HepG2 (cell line): ENCODE data around the gene NEDD8. TPM values are rescaled to one million over a fixed set of nuclear protein-coding genes. Genes with fewer than 3 reads are reported as not detected.

Experiments used
- ARHGAP35 ChIP-seq: sonication (generic); formaldehyde crosslinking; IDR thresholded peaks from 2 replicates; pipeline ENCODE4 v1.9.0; 2022; ENCODE audit warnings: mild to moderate bottlenecking, inconsistent platforms, moderate library complexity, missing genetic modification reagents, borderline replicate concordance
- HDAC1 ChIP-seq: sonication (generic); formaldehyde crosslinking; IDR thresholded peaks from 2 replicates; pipeline ENCODE4 v1.5.1; 2020; ENCODE audit warnings: mild to moderate bottlenecking, missing genetic modification reagents
- NAIF1 ChIP-seq: sonication (generic); formaldehyde crosslinking; IDR thresholded peaks from 2 replicates; pipeline ENCODE4 v1.5.0; 2020; ENCODE audit warnings: mild to moderate bottlenecking, missing genetic modification reagents, borderline replicate concordance
- SETDB1 ChIP-seq: sonication (generic); formaldehyde crosslinking; IDR thresholded peaks from 2 replicates; pipeline ENCODE4 v1.5.1; 2020; ENCODE audit warnings: missing genetic modification reagents, mild to moderate bottlenecking, borderline replicate concordance
- ZBTB38 ChIP-seq: sonication (generic); formaldehyde crosslinking; IDR thresholded peaks from 2 replicates; pipeline ENCODE4 v1.5.1; 2020; ENCODE audit warnings: mild to moderate bottlenecking, missing genetic modification reagents
- ZMYM2 ChIP-seq: sonication (generic); formaldehyde crosslinking; IDR thresholded peaks from 2 replicates; pipeline ENCODE4 v1.8.0; 2022; ENCODE audit warnings: mild to moderate bottlenecking, missing genetic modification reagents
- ZNF10 ChIP-seq: sonication (generic); formaldehyde crosslinking; IDR thresholded peaks from 2 replicates; pipeline ENCODE4 v1.4.0; 2020; ENCODE audit warnings: mild to moderate bottlenecking, low read depth, missing genetic modification reagents, borderline replicate concordance
- polyA plus RNA-seq, 8 experiments: library from polyadenylated mRNA; depleted of rRNA in 3 of 8; stranded (reverse) in 7 of 8; unstranded in 1 of 8; fragments of >200 nt; fragmentation: Illumina TruSeq in 4 of 8; extraction: Trizol in 4 of 8; gene quantifications; 2 replicates each; pipeline versions ENCODE4 v1.2.1 to v1.2.3, GENCODE V29; 2011 to 2016; ENCODE audit warnings: low read depth in 4 of 8, missing spikeins in 1 of 8, mixed read lengths in 1 of 8; ENCODE audit not compliant: insufficient read depth in 1 of 8
- total RNA-seq, 5 experiments: library from RNA; depleted of rRNA; stranded (reverse); fragments of >200 nt; fragmentation: Illumina TruSeq; extraction: Trizol; gene quantifications; 2 replicates each; pipeline ENCODE4 v1.2.3, GENCODE V29; 2016; ENCODE audit warnings: low read depth in 1 of 5
- TF ChIP-seq, protein P1 (sequence below), 2 experiments: sonication (generic) in 1 of 2; formaldehyde crosslinking in 1 of 2; IDR thresholded peaks; 2 replicates each; pipeline versions ENCODE4 v1.4.0 to v1.6.1; 2016 to 2020; ENCODE audit warnings: borderline replicate concordance in 1 of 2, low read depth in 1 of 2, mild to moderate bottlenecking in 1 of 2, missing genetic modification reagents in 1 of 2
- TF ChIP-seq, protein P2 (sequence below): sonication (generic); formaldehyde crosslinking; IDR thresholded peaks from 2 replicates; pipeline ENCODE4 v1.4.0; 2020; ENCODE audit warnings: missing genetic modification reagents
- TF ChIP-seq, protein P3 (sequence below): sonication (generic); formaldehyde crosslinking; IDR thresholded peaks from 2 replicates; pipeline ENCODE4 v1.4.0; 2020; ENCODE audit warnings: mild to moderate bottlenecking, missing genetic modification reagents

Gene NEDD8
- total and polyA plus RNA-seq, 2 of the 13 experiments (the other 11 are each of a cell fraction or from before 2014, with no cell fraction given) = 535 to 713 TPM

DNA sequence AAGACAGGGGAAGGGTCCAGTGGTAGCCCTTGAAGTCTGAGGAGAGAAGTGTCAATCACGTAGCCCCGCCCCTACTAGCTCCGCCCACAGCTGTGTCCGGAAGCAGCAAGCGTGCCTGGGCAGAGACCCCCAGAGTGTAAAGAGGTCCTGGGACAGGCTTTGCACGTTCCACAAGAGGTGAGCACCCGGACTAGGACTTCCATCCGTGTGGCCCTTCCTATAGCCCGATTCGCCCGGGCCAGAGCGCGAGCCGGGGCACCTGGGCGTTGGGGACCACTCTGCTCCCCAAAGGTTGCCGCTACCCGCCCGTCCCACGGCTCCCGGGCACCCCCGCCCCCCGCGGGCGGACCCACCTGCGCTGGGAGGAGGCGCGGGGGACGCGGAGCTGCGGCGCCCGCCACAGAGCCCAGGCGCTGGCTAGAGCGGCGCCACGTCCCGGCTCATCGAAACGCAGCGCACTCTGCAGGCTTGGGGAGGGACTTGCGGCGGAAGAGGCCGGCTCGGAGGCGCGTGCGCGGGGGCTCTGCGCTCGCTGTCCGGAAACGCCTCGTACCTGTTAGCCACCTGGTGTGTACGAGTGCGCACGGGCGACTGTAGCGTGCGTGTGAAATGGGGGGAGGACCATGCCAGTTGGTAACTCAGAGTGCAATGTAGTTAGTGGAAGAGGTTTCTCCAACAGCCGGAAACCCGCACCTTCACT lies 39.1 kb upstream of the NEDD8 start, which contains the start of gene RABGGTA (continued):
- TF ChIP-seq, protein P1, sequence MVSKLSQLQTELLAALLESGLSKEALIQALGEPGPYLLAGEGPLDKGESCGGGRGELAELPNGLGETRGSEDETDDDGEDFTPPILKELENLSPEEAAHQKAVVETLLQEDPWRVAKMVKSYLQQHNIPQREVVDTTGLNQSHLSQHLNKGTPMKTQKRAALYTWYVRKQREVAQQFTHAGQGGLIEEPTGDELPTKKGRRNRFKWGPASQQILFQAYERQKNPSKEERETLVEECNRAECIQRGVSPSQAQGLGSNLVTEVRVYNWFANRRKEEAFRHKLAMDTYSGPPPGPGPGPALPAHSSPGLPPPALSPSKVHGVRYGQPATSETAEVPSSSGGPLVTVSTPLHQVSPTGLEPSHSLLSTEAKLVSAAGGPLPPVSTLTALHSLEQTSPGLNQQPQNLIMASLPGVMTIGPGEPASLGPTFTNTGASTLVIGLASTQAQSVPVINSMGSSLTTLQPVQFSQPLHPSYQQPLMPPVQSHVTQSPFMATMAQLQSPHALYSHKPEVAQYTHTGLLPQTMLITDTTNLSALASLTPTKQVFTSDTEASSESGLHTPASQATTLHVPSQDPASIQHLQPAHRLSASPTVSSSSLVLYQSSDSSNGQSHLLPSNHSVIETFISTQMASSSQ (IDR thresholded peaks at IDR 0.05; ENCODE audit: low read depth) = peak; percentile 46; the same call in 1 of the 2 replicates
- TF ChIP-seq, protein P1 (CRISPR knock-in tag; IDR thresholded peaks at IDR 0.05; ENCODE audit: borderline replicate concordance) = peak; percentile 96
- TF ChIP-seq HDAC1 (peak; percentile 99), SETDB1 (CRISPR knock-in tag) (no peak), ZNF10 (CRISPR knock-in tag) (peak; percentile 29; the same call in 1 of the 2 replicates), ARHGAP35 (CRISPR knock-in tag) (peak; percentile 99), ZBTB38 (CRISPR knock-in tag) (peak; percentile 99), NAIF1 (CRISPR knock-in tag) (peak; percentile 90), ZMYM2 (CRISPR knock-in tag) (peak; percentile 89)
- TF ChIP-seq, protein P2, sequence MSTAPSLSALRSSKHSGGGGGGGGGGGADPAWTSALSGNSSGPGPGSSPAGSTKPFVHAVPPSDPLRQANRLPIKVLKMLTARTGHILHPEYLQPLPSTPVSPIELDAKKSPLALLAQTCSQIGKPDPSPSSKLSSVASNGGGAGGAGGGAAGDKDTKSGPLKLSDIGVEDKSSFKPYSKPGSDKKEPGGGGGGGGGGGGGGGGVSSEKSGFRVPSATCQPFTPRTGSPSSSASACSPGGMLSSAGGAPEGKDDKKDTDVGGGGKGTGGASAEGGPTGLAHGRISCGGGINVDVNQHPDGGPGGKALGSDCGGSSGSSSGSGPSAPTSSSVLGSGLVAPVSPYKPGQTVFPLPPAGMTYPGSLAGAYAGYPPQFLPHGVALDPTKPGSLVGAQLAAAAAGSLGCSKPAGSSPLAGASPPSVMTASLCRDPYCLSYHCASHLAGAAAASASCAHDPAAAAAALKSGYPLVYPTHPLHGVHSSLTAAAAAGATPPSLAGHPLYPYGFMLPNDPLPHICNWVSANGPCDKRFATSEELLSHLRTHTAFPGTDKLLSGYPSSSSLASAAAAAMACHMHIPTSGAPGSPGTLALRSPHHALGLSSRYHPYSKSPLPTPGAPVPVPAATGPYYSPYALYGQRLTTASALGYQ (CRISPR knock-in tag) = peak; percentile 99
- TF ChIP-seq, protein P3, sequence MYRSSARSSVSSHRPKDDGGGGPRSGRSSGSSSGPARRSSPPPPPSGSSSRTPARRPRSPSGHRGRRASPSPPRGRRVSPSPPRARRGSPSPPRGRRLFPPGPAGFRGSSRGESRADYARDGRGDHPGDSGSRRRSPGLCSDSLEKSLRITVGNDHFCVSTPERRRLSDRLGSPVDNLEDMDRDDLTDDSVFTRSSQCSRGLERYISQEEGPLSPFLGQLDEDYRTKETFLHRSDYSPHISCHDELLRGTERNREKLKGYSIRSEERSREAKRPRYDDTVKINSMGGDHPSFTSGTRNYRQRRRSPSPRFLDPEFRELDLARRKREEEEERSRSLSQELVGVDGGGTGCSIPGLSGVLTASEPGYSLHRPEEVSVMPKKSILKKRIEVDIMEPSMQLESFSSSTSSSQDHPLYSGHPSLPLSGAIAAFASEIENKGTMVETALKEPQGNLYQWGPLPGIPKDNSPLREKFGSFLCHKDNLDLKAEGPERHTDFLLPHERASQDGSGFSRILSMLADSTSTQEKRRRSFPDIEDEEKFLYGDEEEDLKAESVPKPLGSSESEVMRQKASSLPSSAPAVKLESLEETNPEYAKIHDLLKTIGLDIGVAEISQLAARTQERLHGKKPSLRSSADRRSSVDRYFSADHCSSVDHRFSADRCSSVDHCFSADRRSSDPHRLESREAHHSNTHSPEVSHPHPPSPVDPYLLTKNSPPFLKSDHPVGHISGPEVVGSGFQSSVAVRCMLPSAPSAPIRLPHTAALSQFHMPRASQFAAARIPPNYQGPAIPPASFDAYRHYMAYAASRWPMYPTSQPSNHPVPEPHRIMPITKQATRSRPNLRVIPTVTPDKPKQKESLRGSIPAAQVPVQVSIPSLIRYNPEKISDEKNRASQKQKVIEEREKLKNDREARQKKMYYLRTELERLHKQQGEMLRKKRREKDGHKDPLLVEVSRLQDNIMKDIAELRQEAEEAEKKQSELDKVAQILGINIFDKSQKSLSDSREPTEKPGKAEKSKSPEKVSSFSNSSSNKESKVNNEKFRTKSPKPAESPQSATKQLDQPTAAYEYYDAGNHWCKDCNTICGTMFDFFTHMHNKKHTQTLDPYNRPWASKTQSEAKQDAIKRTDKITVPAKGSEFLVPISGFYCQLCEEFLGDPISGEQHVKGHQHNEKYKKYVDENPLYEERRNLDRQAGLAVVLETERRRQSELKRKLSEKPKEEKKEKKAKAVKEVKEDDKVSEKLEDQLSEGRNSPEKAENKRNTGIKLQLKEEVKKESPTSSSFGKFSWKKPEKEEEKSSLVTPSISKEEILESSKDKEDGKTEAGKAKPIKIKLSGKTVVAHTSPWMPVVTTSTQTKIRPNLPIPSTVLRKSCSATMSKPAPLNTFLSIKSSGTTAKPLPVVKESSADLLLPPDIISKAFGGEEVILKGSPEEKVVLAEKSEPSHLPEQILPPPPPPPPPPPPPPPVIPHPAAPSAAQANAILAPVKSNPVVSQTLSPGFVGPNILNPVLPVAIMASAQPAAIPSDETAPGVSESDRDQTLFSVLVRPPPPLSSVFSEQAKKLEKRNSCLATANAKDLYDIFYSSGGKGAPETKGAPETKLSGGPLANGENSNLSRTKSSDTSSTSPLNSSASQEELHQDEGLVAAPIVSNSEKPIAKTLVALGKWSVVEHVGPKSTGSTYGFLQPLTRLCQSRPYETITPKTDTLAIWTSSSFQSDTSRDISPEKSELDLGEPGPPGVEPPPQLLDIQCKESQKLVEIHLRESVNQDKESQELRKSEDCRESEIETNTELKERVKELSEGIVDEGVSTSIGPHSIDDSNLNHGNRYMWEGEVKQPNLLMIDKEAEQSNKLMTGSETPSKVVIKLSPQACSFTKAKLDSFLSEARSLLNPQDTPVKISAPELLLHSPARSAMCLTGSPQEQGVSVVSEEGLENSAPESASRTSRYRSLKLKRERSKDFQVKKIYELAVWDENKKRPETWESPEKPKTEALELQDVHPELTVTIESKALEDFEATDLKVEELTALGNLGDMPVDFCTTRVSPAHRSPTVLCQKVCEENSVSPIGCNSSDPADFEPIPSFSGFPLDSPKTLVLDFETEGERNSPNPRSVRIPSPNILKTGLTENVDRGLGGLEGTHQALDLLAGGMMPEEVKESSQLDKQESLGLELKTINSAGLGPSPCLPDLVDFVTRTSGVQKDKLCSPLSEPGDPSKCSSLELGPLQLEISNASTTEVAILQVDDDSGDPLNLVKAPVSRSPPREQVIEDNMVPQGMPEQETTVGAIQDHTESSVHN (CRISPR knock-in tag) = peak; percentile 98
